ENCODE results near the gene ARHGAP6.

Gene ARHGAP6

GRCh38 chrX:11461201-11462001 lies 204.3 kb downstream of the ARHGAP6 start:
- peak; percentile 96 for DNase-seq (ENCODE audit: low read depth)

GRCh38 chrX:11460347-11460746 lies 205.4 kb downstream of the ARHGAP6 start:
- DNase-seq (ENCODE audit: low read depth): no peak

GRCh38 chrX:11458170-11458569 lies 207.6 kb downstream of the ARHGAP6 start:
- peak; percentile 38 for DNase-seq (ENCODE audit: low read depth)

- DNase-seq (ENCODE audit: low read depth): no peak
Measured at GRCh38 chrX:11451151-11451550, 214.6 kb downstream of the ARHGAP6 start.

GRCh38 chrX:11450354-11450753 lies 215.4 kb downstream of the ARHGAP6 start:
- peak; percentile 68 for DNase-seq (ENCODE audit: low read depth)

GRCh38 chrX:11449613-11450012 lies 216.1 kb downstream of the ARHGAP6 start:
- no peak for DNase-seq (ENCODE audit: low read depth)

- peak; percentile 78 for DNase-seq (ENCODE audit: low read depth)
Measured at GRCh38 chrX:11447418-11447817, 218.3 kb downstream of the ARHGAP6 start.

GRCh38 chrX:11446949-11447348 lies 218.8 kb downstream of the ARHGAP6 start:
- no peak for DNase-seq (ENCODE audit: low read depth)

- DNase-seq (ENCODE audit: low read depth): peak; percentile 71
Measured at GRCh38 chrX:11446336-11446735, 219.4 kb downstream of the ARHGAP6 start.

- DNase-seq (ENCODE audit: low read depth): no peak
Measured at GRCh38 chrX:11445540-11445939, 220.2 kb downstream of the ARHGAP6 start.

- DNase-seq (ENCODE audit: low read depth): no peak
Measured at GRCh38 chrX:11444052-11444451, 221.7 kb downstream of the ARHGAP6 start.

GRCh38 chrX:11439846-11440245 lies 225.9 kb downstream of the ARHGAP6 start:
- DNase-seq (ENCODE audit: low read depth): no peak

- DNase-seq (ENCODE audit: low read depth): peak; percentile 37
Measured at GRCh38 chrX:11438767-11439166, 227.0 kb downstream of the ARHGAP6 start.

- DNase-seq (ENCODE audit: low read depth): no peak
Measured at GRCh38 chrX:11438380-11438723, 227.4 kb downstream of the ARHGAP6 start.

- DNase-seq (ENCODE audit: low read depth): peak; percentile 63
Measured at GRCh38 chrX:11437642-11438379, 227.9 kb downstream of the ARHGAP6 start.

GRCh38 chrX:11435568-11435967 lies 230.2 kb downstream of the ARHGAP6 start:
- DNase-seq (ENCODE audit: low read depth): peak; percentile 92

GRCh38 chrX:11434607-11435006 lies 231.1 kb downstream of the ARHGAP6 start:
- no peak for DNase-seq (ENCODE audit: low read depth)

- DNase-seq (ENCODE audit: low read depth): peak; percentile 61
Measured at GRCh38 chrX:11431786-11432185, 233.9 kb downstream of the ARHGAP6 start.

- DNase-seq (ENCODE audit: low read depth): peak; percentile 54
Measured at GRCh38 chrX:11430271-11430670, 235.4 kb downstream of the ARHGAP6 start.

GRCh38 chrX:11429538-11430085 lies 236.1 kb downstream of the ARHGAP6 start:
- no peak for DNase-seq (ENCODE audit: low read depth)

GRCh38 chrX:11427453-11428071 lies 238.2 kb downstream of the ARHGAP6 start:
- no peak for DNase-seq (ENCODE audit: low read depth)

GRCh38 chrX:11426712-11427452 lies 238.8 kb downstream of the ARHGAP6 start:
- DNase-seq (ENCODE audit: low read depth): peak; percentile 55
